Astrocyte (in vitro differentiated cells and primary cell): Measurements from ENCODE around the gene RHCG. TPM values are rescaled to one million over a fixed set of nuclear protein-coding genes. Genes with fewer than 3 reads are reported as not detected.

ENCODE experiments used
- DNase-seq: peaks from one replicate; pipeline ENCODE4 v3.0.0-alpha.2; 2010; ENCODE audit warnings: low read depth
- FAIRE-seq: peaks from 2 replicates; lab custom pipeline; 2011; peaks lifted over from hg19 to GRCh38; lab: Jason Lieb, UNC
- H2AFZ ChIP-seq: 2 replicates; pipeline ENCODE4 v1.6.0; 2012; ENCODE audit warnings: low read depth, low read length, inconsistent platforms
- H3K27ac ChIP-seq: 2 replicates; pipeline ENCODE4 v1.5.1; 2011; ENCODE audit warnings: low read depth, low read length, inconsistent platforms
- H3K27me3 ChIP-seq: 2 replicates; pipeline ENCODE4 v1.6.0; 2011; ENCODE audit warnings: low read length, inconsistent platforms; ENCODE audit not compliant: insufficient read depth
- H3K36me3 ChIP-seq: 2 replicates; pipeline ENCODE4 v1.5.1; 2011; ENCODE audit warnings: low read length, inconsistent platforms; ENCODE audit not compliant: insufficient read depth
- H3K4me1 ChIP-seq: 2 replicates; pipeline ENCODE4 v1.5.1; 2011; ENCODE audit warnings: low read length, inconsistent platforms; ENCODE audit not compliant: insufficient read depth
- H3K4me2 ChIP-seq: 2 replicates; pipeline ENCODE4 v1.6.0; 2012; ENCODE audit warnings: low read length, inconsistent platforms
- H3K4me3 ChIP-seq: 2 replicates; pipeline ENCODE4 v1.5.1; 2011; ENCODE audit warnings: low read depth, mild to moderate bottlenecking, low read length, inconsistent platforms; ENCODE audit not compliant: insufficient read depth
- H3K79me2 ChIP-seq: 2 replicates; pipeline ENCODE4 v1.6.0; 2012; ENCODE audit warnings: mild to moderate bottlenecking, low read length, inconsistent platforms; ENCODE audit not compliant: insufficient read depth
- H3K9ac ChIP-seq: 2 replicates; pipeline ENCODE4 v1.6.0; 2012; ENCODE audit warnings: mild to moderate bottlenecking, low read length, inconsistent platforms
- H3K9me3 ChIP-seq: 2 replicates; pipeline ENCODE4 v1.5.1; 2012; ENCODE audit warnings: low read depth, mild to moderate bottlenecking, low read length, inconsistent platforms; ENCODE audit not compliant: insufficient read depth
- H4K20me1 ChIP-seq: 2 replicates; pipeline ENCODE4 v1.6.0; 2012; ENCODE audit warnings: low read length, inconsistent platforms; ENCODE audit not compliant: insufficient read depth
- H3K27ac Mint-ChIP-seq: one replicate; pipeline ENCODE4 v1.8.0; 2021; ENCODE audit warnings: mild to moderate bottlenecking, mixed read lengths; ENCODE audit not compliant: unreplicated experiment
- H3K27me3 Mint-ChIP-seq: one replicate; pipeline ENCODE4 v1.8.0; 2021; ENCODE audit warnings: low read depth, mixed read lengths; ENCODE audit not compliant: unreplicated experiment
- H3K36me3 Mint-ChIP-seq: one replicate; pipeline ENCODE4 v1.8.0; 2021; ENCODE audit warnings: low read depth, mixed read lengths; ENCODE audit not compliant: unreplicated experiment
- H3K4me1 Mint-ChIP-seq: one replicate; pipeline ENCODE4 v1.8.0; 2021; ENCODE audit warnings: low read depth, mixed read lengths; ENCODE audit not compliant: unreplicated experiment
- H3K4me3 Mint-ChIP-seq: one replicate; pipeline ENCODE4 v1.8.0; 2021; ENCODE audit warnings: mild to moderate bottlenecking, moderate library complexity, mixed read lengths; ENCODE audit not compliant: unreplicated experiment
- H3K9me3 Mint-ChIP-seq: one replicate; pipeline ENCODE4 v1.8.0; 2021; ENCODE audit warnings: mild to moderate bottlenecking, mixed read lengths; ENCODE audit not compliant: unreplicated experiment
- CTCF ChIP-seq: IDR thresholded peaks from 2 replicates; pipeline ENCODE4 v1.5.1; 2011; ENCODE audit warnings: low read depth, mild to moderate bottlenecking, inconsistent platforms, low read length, moderate library complexity; ENCODE audit not compliant: insufficient read depth
- EZH2 ChIP-seq: IDR thresholded peaks from 2 replicates; pipeline ENCODE4 v1.6.1; 2012; ENCODE audit warnings: mild to moderate bottlenecking, low read length, inconsistent platforms; ENCODE audit not compliant: insufficient read depth
- total RNA-seq: library from RNA; stranded (reverse); gene quantifications from 2 replicates; pipeline ENCODE4 v1.2.1, GENCODE V29; 2021

The RHCG gene
- total RNA-seq, 1 donor from 2014 or later, result 0.18 TPM

GRCh38 chr15:89433686-89434085, 62.7 kb downstream of the RHCG start:
- H3K4me3 Mint-ChIP-seq, result no peak overlapping the region
- no peak for FAIRE-seq
- peaks cover 74% of the 10 kb centered on the region for H3K27me3 Mint-ChIP-seq
- peaks cover 3% of the 10 kb centered on the region for H3K4me1 Mint-ChIP-seq
- H3K9me3 Mint-ChIP-seq, result no peaks in the 10 kb centered on the region
- Histone ChIP-seq H3K4me3 (no peak overlapping the region), H3K4me2 (no peak overlapping the region), H3K4me1 (peaks cover 5% of the 10 kb centered on the region), H4K20me1 (no peaks in the 10 kb centered on the region), H3K9ac (no peak overlapping the region), H3K9me3 (no peaks in the 10 kb centered on the region), H2AFZ (no peak overlapping the region), H3K27me3 (peaks cover 36% of the 10 kb centered on the region), H3K36me3 (no peaks in the 10 kb centered on the region), H3K79me2 (no peaks in the 10 kb centered on the region), H3K27ac (no peak overlapping the region)
- H3K36me3 Mint-ChIP-seq, result no peaks in the 10 kb centered on the region
- no peak for TF ChIP-seq EZH2
- TF ChIP-seq CTCF, result no peak
- no peak overlapping the region for H3K27ac Mint-ChIP-seq
- DNase-seq, result no peak

GRCh38 chr15:89430530-89431341, 65.6 kb downstream of the RHCG start:
- H3K27me3 Mint-ChIP-seq, result peaks cover 62% of the 10 kb centered on the region
- Histone ChIP-seq H3K9ac (peak overlapping the region; percentile 69), H2AFZ (peak overlapping the region; percentile 100), H3K79me2 (no peaks in the 10 kb centered on the region), H4K20me1 (no peaks in the 10 kb centered on the region), H3K36me3 (no peaks in the 10 kb centered on the region), H3K4me1 (peaks cover 5% of the 10 kb centered on the region), H3K27me3 (peaks cover 22% of the 10 kb centered on the region), H3K4me2 (peak overlapping the region; percentile 97), H3K27ac (no peak overlapping the region), H3K9me3 (no peaks in the 10 kb centered on the region), H3K4me3 (peak overlapping the region; percentile 57)
- peak overlapping the region; percentile 93 for H3K27ac Mint-ChIP-seq
- TF ChIP-seq EZH2 (no peak), CTCF (peak; percentile 83)
- no peaks in the 10 kb centered on the region for H3K9me3 Mint-ChIP-seq
- DNase-seq (peak; percentile 11), FAIRE-seq (peak; percentile 41)
- peak overlapping the region; percentile 79 for H3K4me3 Mint-ChIP-seq
- no peaks in the 10 kb centered on the region for H3K36me3 Mint-ChIP-seq
- H3K4me1 Mint-ChIP-seq, result peaks cover 3% of the 10 kb centered on the region

GRCh38 chr15:89429986-89430385, 66.4 kb downstream of the RHCG start:
- no peaks in the 10 kb centered on the region for H3K36me3 Mint-ChIP-seq
- DNase-seq, result no peak
- Histone ChIP-seq H3K27me3 (peaks cover 21% of the 10 kb centered on the region), H3K4me1 (peaks cover 5% of the 10 kb centered on the region), H3K4me3 (peak overlapping the region; percentile 57), H2AFZ (no peak overlapping the region), H4K20me1 (no peaks in the 10 kb centered on the region), H3K36me3 (no peaks in the 10 kb centered on the region), H3K9ac (peak overlapping the region; percentile 69), H3K27ac (no peak overlapping the region), H3K4me2 (peak overlapping the region; percentile 97), H3K79me2 (no peaks in the 10 kb centered on the region), H3K9me3 (no peaks in the 10 kb centered on the region)
- peaks cover 3% of the 10 kb centered on the region for H3K4me1 Mint-ChIP-seq
- peaks cover 62% of the 10 kb centered on the region for H3K27me3 Mint-ChIP-seq
- H3K4me3 Mint-ChIP-seq, result no peak overlapping the region
- no peak overlapping the region for H3K27ac Mint-ChIP-seq
- H3K9me3 Mint-ChIP-seq, result no peaks in the 10 kb centered on the region
- no peak for FAIRE-seq
- TF ChIP-seq CTCF (no peak), EZH2 (no peak)
